ENCODE data around the gene FABP2. TPM values are rescaled to one million over a fixed set of nuclear protein-coding genes. Genes with fewer than 3 reads are reported as not detected.

The FABP2 gene
- total RNA-seq, 1 donor from 2014 or later: not detected

DNA sequence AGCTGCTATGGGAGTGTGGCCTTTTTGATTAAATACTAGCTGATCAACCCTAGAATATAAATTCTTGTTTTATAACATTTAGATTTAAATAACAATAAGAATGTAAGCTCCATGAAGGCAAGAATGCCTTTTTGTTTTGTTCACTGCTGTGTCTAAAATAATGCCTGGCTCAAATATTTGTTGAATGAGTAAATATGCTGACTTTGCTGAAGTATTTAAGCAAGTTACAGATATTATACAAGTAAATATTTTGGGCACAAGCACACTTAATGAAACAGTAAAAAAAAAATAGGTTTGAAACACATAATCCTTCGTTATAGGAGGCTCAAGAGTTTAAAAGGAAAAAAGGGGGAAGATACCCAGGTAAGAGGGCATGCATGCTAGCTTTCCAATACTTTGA is 24.1 kb downstream of the FABP2 start:
- H3K27me3 Mint-ChIP-seq (ENCODE audit: insufficient read depth, low read depth): peaks cover 5% of the 10 kb centered on the region
- peaks cover 27% of the 10 kb centered on the region for H3K36me3 Mint-ChIP-seq
- Histone ChIP-seq H3K27me3 (no peaks in the 10 kb centered on the region), H3K9me3 (ENCODE audit: low read depth) (no peaks in the 10 kb centered on the region), H3F3A (ENCODE audit: low read depth) (peaks cover 8% of the 10 kb centered on the region), H3K36me3 (peaks cover 19% of the 10 kb centered on the region), H3K4me1 (no peaks in the 10 kb centered on the region), H3K9ac (no peak overlapping the region), H3K4me2 (peak overlapping the region; percentile 85), H3K4me3 (peak overlapping the region; percentile 68), H3K27ac (no peak overlapping the region), H4K20me1 (ENCODE audit: low read depth) (no peaks in the 10 kb centered on the region), H2AFZ (replicated peaks) (no peak overlapping the region), H3K79me2 (ENCODE audit: low read depth) (peaks cover 29% of the 10 kb centered on the region)
- no peak overlapping the region for H3K27ac Mint-ChIP-seq
- H3K4me1 Mint-ChIP-seq: peaks cover 26% of the 10 kb centered on the region
- no peak for DNase-seq (ENCODE audit: low spot score)
- peak overlapping the region; percentile 99 for H3K4me3 Mint-ChIP-seq
- H3K9me3 Mint-ChIP-seq: peaks cover 7% of the 10 kb centered on the region
- no peak for TF ChIP-seq EZH2phosphoT487 (IDR thresholded peaks at IDR 0.05)
- TF ChIP-seq, protein P1, sequence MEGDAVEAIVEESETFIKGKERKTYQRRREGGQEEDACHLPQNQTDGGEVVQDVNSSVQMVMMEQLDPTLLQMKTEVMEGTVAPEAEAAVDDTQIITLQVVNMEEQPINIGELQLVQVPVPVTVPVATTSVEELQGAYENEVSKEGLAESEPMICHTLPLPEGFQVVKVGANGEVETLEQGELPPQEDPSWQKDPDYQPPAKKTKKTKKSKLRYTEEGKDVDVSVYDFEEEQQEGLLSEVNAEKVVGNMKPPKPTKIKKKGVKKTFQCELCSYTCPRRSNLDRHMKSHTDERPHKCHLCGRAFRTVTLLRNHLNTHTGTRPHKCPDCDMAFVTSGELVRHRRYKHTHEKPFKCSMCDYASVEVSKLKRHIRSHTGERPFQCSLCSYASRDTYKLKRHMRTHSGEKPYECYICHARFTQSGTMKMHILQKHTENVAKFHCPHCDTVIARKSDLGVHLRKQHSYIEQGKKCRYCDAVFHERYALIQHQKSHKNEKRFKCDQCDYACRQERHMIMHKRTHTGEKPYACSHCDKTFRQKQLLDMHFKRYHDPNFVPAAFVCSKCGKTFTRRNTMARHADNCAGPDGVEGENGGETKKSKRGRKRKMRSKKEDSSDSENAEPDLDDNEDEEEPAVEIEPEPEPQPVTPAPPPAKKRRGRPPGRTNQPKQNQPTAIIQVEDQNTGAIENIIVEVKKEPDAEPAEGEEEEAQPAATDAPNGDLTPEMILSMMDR (IDR thresholded peaks at IDR 0.05): no peak
- no peak for TF ChIP-seq EZH2 (IDR thresholded peaks at IDR 0.05)

DNA sequence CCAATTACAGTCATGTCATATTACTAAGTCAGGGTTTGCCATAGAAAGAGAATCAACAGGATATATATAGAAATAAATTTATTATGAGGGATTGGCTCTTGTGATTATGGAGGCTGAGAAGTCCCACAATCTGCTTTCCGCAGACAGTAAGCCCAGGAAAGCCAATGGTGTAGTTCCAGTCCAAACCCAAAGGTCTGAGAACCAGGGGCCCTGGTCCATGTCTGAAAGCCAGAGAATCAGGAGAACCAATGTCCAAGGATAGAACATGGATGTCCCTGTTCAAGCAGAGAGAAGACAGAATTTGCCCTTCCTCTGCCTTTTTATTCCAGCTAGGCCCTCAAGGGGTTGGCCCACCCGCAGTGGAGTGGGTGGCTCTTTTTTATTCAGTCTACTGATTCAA is 25.6 kb downstream of the FABP2 start:
- peaks cover 26% of the 10 kb centered on the region for H3K4me1 Mint-ChIP-seq
- no peak overlapping the region for H3K27ac ChIP-seq
- H3K27me3 ChIP-seq: no peaks in the 10 kb centered on the region
- no peak overlapping the region for H3K4me3 Mint-ChIP-seq
- peaks cover 19% of the 10 kb centered on the region for H3K36me3 ChIP-seq
- H3K9ac ChIP-seq: no peak overlapping the region
- peaks cover 8% of the 10 kb centered on the region for H3F3A ChIP-seq (ENCODE audit: low read depth)
- peaks cover 29% of the 10 kb centered on the region for H3K79me2 ChIP-seq (ENCODE audit: low read depth)
- peaks cover 4% of the 10 kb centered on the region for H3K27me3 Mint-ChIP-seq (ENCODE audit: insufficient read depth, low read depth)
- DNase-seq (ENCODE audit: low spot score): no peak
- TF ChIP-seq EZH2phosphoT487 (IDR thresholded peaks at IDR 0.05) (no peak), EZH2 (IDR thresholded peaks at IDR 0.05) (no peak)
- TF ChIP-seq, protein P1 (IDR thresholded peaks at IDR 0.05): no peak
- no peak overlapping the region for H3K27ac Mint-ChIP-seq
- H2AFZ ChIP-seq (replicated peaks): no peak overlapping the region
- H3K36me3 Mint-ChIP-seq: peaks cover 29% of the 10 kb centered on the region
- no peaks in the 10 kb centered on the region for H3K4me1 ChIP-seq
- H3K4me2 ChIP-seq: no peak overlapping the region
- no peaks in the 10 kb centered on the region for H3K9me3 ChIP-seq (ENCODE audit: low read depth)
- H3K9me3 Mint-ChIP-seq: peaks cover 7% of the 10 kb centered on the region
- H4K20me1 ChIP-seq (ENCODE audit: low read depth): no peaks in the 10 kb centered on the region
- H3K4me3 ChIP-seq: no peak overlapping the region

DNA sequence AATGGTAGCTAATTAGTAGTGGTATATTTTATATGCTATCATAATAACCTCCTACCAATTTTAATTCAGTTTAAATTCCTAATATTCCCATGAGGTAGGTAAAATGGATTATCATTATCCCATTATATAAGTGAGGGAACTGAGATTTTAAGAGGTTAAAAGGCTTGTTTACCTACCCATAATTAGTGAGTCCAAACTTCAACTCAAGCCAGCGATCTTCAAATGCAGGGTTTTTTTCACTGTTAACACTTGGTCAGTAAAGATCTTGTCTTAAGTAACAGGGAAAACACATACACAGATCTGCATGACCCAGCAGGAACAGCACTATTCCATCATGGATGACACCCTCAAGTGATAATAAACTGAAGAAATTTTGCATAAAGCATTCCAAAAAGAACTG is 31.3 kb downstream of the FABP2 start:
- H3K27me3 Mint-ChIP-seq (ENCODE audit: insufficient read depth, low read depth): no peaks in the 10 kb centered on the region
- Histone ChIP-seq H3K4me1 (no peaks in the 10 kb centered on the region), H3K9me3 (ENCODE audit: low read depth) (no peaks in the 10 kb centered on the region), H4K20me1 (ENCODE audit: low read depth) (no peaks in the 10 kb centered on the region), H3F3A (ENCODE audit: low read depth) (no peaks in the 10 kb centered on the region), H3K4me2 (no peak overlapping the region), H3K4me3 (no peak overlapping the region), H3K27ac (no peak overlapping the region), H3K36me3 (no peaks in the 10 kb centered on the region), H3K27me3 (no peaks in the 10 kb centered on the region), H3K79me2 (ENCODE audit: low read depth) (no peaks in the 10 kb centered on the region), H3K9ac (no peak overlapping the region), H2AFZ (replicated peaks) (no peak overlapping the region)
- no peak for DNase-seq (ENCODE audit: low spot score)
- no peak overlapping the region for H3K27ac Mint-ChIP-seq
- H3K36me3 Mint-ChIP-seq: peaks cover 3% of the 10 kb centered on the region
- no peak overlapping the region for H3K4me3 Mint-ChIP-seq
- TF ChIP-seq EZH2 (IDR thresholded peaks at IDR 0.05): no peak
- H3K9me3 Mint-ChIP-seq: no peaks in the 10 kb centered on the region
- no peaks in the 10 kb centered on the region for H3K4me1 Mint-ChIP-seq

DNA sequence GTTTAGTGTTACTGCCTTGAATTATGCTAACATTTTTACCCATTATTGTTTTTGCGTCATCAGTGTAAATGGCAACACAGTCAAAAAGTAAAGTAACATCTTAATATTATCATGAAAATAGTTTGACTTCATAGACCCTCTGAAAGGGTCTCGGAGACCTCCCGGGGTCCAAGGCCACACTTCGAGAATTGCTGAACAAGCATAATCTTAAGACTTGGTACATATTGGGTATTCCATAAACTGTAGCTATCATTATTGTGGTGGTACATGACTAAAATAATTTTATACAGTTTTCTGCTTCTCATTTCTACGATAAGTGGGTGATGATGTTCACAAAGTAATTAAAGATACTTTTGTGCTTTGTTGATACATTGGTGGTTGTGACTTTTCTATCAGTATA is 32.6 kb downstream of the FABP2 start:
- no peaks in the 10 kb centered on the region for H3K36me3 ChIP-seq
- no peaks in the 10 kb centered on the region for H3K9me3 Mint-ChIP-seq
- no peaks in the 10 kb centered on the region for H3K4me1 Mint-ChIP-seq
- H3K79me2 ChIP-seq (ENCODE audit: low read depth): no peaks in the 10 kb centered on the region
- no peak overlapping the region for H3K4me2 ChIP-seq
- H4K20me1 ChIP-seq (ENCODE audit: low read depth): no peaks in the 10 kb centered on the region
- no peak overlapping the region for H3K4me3 ChIP-seq
- no peak overlapping the region for H3K27ac Mint-ChIP-seq
- H3K4me3 Mint-ChIP-seq: no peak overlapping the region
- peaks cover 3% of the 10 kb centered on the region for H3K36me3 Mint-ChIP-seq
- no peaks in the 10 kb centered on the region for H3K27me3 Mint-ChIP-seq (ENCODE audit: insufficient read depth, low read depth)
- H3K9me3 ChIP-seq (ENCODE audit: low read depth): no peaks in the 10 kb centered on the region
- DNase-seq (ENCODE audit: low spot score): no peak
- no peaks in the 10 kb centered on the region for H3K27me3 ChIP-seq
- TF ChIP-seq, protein P1 (IDR thresholded peaks at IDR 0.05): no peak
- no peak for TF ChIP-seq EZH2 (IDR thresholded peaks at IDR 0.05)
- TF ChIP-seq EZH2phosphoT487 (IDR thresholded peaks at IDR 0.05): no peak
- H3K4me1 ChIP-seq: no peaks in the 10 kb centered on the region
- H3K27ac ChIP-seq: no peak overlapping the region
- no peak overlapping the region for H2AFZ ChIP-seq (replicated peaks)
- no peaks in the 10 kb centered on the region for H3F3A ChIP-seq (ENCODE audit: low read depth)
- H3K9ac ChIP-seq: no peak overlapping the region

All from neural progenitor cell (in vitro differentiated cells).